Measurements from ENCODE around the gene TMEM196.
"Not testable (repeated sequence)": the region's sequence is repeated elsewhere in the genome, so short reads cannot be mapped to it uniquely, and the experiment has no call there.

TMEM196 gene

GRCh38 chr7:19707240-19707639 lies 66.2 kb downstream of the TMEM196 start:
- DNase-seq (ENCODE audit: low spot score) = no peak

GRCh38 chr7:19705663-19706062 lies 67.8 kb downstream of the TMEM196 start:
- no peak for DNase-seq (ENCODE audit: low spot score)

GRCh38 chr7:19701471-19701870 lies 71.9 kb downstream of the TMEM196 start:
- DNase-seq (ENCODE audit: low spot score) = no peak

- no peak for DNase-seq (ENCODE audit: low spot score)
These were observed 72.5 kb downstream of the TMEM196 start for GRCh38 chr7:19700936-19701335.

- no peak for DNase-seq (ENCODE audit: low spot score)
These were observed 75.1 kb downstream of the TMEM196 start for GRCh38 chr7:19698331-19698730.

GRCh38 chr7:19696926-19697325 lies 76.5 kb downstream of the TMEM196 start:
- no peak for DNase-seq (ENCODE audit: low spot score)

GRCh38 chr7:19692111-19692828 lies 81.1 kb downstream of the TMEM196 start:
- DNase-seq (ENCODE audit: low spot score) = no peak

- no peak for DNase-seq (ENCODE audit: low spot score)
These were observed 82.7 kb downstream of the TMEM196 start for GRCh38 chr7:19690736-19691135.

- DNase-seq (ENCODE audit: low spot score) = not testable (repeated sequence)
These were observed 84.3 kb downstream of the TMEM196 start for GRCh38 chr7:19689130-19689529.

GRCh38 chr7:19681596-19681995 lies 91.8 kb downstream of the TMEM196 start:
- no peak for DNase-seq (ENCODE audit: low spot score)

GRCh38 chr7:19677180-19677579 lies 96.2 kb downstream of the TMEM196 start:
- no peak for DNase-seq (ENCODE audit: low spot score)

- no peak for DNase-seq (ENCODE audit: low spot score)
These were observed 97.6 kb downstream of the TMEM196 start for GRCh38 chr7:19675816-19676215.

GRCh38 chr7:19674266-19674960 lies 99.0 kb downstream of the TMEM196 start:
- DNase-seq (ENCODE audit: low spot score) = no peak

- no peak for DNase-seq (ENCODE audit: low spot score)
These were observed 102.6 kb downstream of the TMEM196 start for GRCh38 chr7:19670806-19671205.
